ENCODE data around the gene ZNF568. TPM values are rescaled to one million over a fixed set of nuclear protein-coding genes. Genes with fewer than 3 reads are reported as not detected.

Gene ZNF568
- total RNA-seq (ENCODE audit: low replicate concordance) = 6.3 and 8.9 TPM in 2 replicates

- DNase-seq (ENCODE audit: low spot score) = peak; percentile 90
- H3K4me3 Mint-ChIP-seq = peak within 1 kb of the TSS; percentile 83
Observed at GRCh38 chr19:36915992-36916830, at the start of gene ZNF568, which contains the start of gene ZNF829. Gene ZNF568 (plus strand): TSS chr19:36916332. CDS start chr19:36922771, 6,439 bp downstream. Gene ZNF829 (minus strand): TSS chr19:36916291. CDS start chr19:36915167, 1,124 bp downstream.

DNA sequence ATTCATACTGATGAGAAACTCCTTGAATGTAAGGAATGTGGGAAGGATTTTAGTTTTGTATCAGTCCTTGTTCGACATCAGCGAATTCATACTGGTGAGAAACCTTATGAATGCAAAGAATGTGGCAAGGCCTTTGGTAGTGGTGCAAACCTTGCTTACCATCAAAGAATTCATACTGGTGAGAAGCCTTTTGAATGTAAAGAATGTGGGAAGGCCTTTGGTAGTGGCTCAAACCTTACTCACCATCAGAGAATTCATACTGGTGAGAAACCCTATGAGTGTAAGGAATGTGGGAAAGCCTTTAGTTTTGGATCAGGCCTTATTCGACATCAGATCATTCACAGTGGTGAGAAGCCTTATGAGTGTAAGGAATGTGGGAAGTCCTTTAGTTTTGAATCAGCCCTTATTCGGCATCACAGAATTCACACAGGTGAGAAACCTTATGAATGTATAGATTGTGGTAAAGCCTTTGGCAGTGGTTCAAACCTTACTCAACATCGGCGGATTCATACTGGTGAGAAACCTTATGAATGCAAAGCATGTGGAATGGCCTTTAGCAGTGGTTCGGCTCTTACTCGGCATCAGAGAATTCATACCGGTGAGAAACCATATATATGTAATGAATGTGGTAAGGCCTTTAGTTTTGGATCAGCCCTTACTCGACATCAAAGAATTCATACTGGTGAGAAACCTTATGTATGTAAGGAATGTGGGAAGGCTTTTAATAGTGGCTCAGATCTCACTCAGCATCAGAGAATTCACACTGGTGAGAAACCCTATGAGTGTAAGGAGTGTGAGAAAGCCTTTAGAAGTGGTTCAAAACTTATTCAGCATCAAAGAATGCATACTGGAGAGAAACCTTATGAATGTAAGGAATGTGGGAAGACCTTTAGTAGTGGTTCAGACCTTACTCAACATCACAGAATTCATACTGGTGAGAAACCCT, 38.9 kb upstream of the ZNF568 start:
- H3K36me3 Mint-ChIP-seq = peaks cover 57% of the 10 kb centered on the region
- no peaks in the 10 kb centered on the region for H3K4me1 Mint-ChIP-seq
- no peak overlapping the region for H3K9ac ChIP-seq
- peaks cover 53% of the 10 kb centered on the region for H3K36me3 ChIP-seq
- no peak overlapping the region for H3K27ac Mint-ChIP-seq
- TF ChIP-seq CTCF (IDR thresholded peaks at IDR 0.05) (no peak), EZH2 (IDR thresholded peaks at IDR 0.05) (no peak), EZH2phosphoT487 (IDR thresholded peaks at IDR 0.05) (no peak)
- H3K27ac ChIP-seq = no peak overlapping the region
- H3K27me3 ChIP-seq = no peaks in the 10 kb centered on the region
- no peaks in the 10 kb centered on the region for H3K79me2 ChIP-seq (ENCODE audit: low read depth)
- H3K4me2 ChIP-seq = no peak overlapping the region
- peaks cover 88% of the 10 kb centered on the region for H3K9me3 ChIP-seq (ENCODE audit: low read depth)
- H3K4me3 Mint-ChIP-seq = no peak overlapping the region
- no peak overlapping the region for H2AFZ ChIP-seq (replicated peaks)
- no peaks in the 10 kb centered on the region for H3K27me3 Mint-ChIP-seq (ENCODE audit: insufficient read depth, low read depth)
- H4K20me1 ChIP-seq (ENCODE audit: low read depth) = no peaks in the 10 kb centered on the region
- no peaks in the 10 kb centered on the region for H3F3A ChIP-seq (ENCODE audit: low read depth)
- H3K4me3 ChIP-seq = no peak overlapping the region
- H3K4me1 ChIP-seq = no peaks in the 10 kb centered on the region
- H3K9me3 Mint-ChIP-seq = peaks cover 73% of the 10 kb centered on the region
- no peak for DNase-seq (ENCODE audit: low spot score)

More at GRCh38 chr19:36915992-36916830, at the start of gene ZNF568, which contains the start of gene ZNF829:
- peak within 1 kb of the TSS; percentile 77 for H3K4me2 ChIP-seq
- H3K4me1 ChIP-seq = peaks cover 3% of the 10 kb centered on the region
- H3K27ac Mint-ChIP-seq = no peak within 1 kb of the TSS
- H3K79me2 ChIP-seq (ENCODE audit: low read depth) = peaks cover 12% of the 10 kb centered on the region
- no peaks in the 10 kb centered on the region for H3F3A ChIP-seq (ENCODE audit: low read depth)
- H3K9me3 ChIP-seq (ENCODE audit: low read depth) = peaks cover 7% of the 10 kb centered on the region
- H3K36me3 Mint-ChIP-seq = peaks cover 30% of the 10 kb centered on the region
- H3K27me3 Mint-ChIP-seq (ENCODE audit: insufficient read depth, low read depth) = peaks cover 2% of the 10 kb centered on the region
- H4K20me1 ChIP-seq (ENCODE audit: low read depth) = no peaks in the 10 kb centered on the region
- H3K36me3 ChIP-seq = peaks cover 27% of the 10 kb centered on the region
- peak within 1 kb of the TSS; percentile 44 for H3K9ac ChIP-seq
- peak within 1 kb of the TSS; percentile 80 for H2AFZ ChIP-seq (replicated peaks)
- H3K9me3 Mint-ChIP-seq = peaks cover 61% of the 10 kb centered on the region
- peak within 1 kb of the TSS; percentile 74 for H3K4me3 ChIP-seq
- H3K27ac ChIP-seq = peak within 1 kb of the TSS; percentile 54
- H3K27me3 ChIP-seq = no peaks in the 10 kb centered on the region
- TF ChIP-seq CTCF (IDR thresholded peaks at IDR 0.05) = peak; percentile 67
- no peak for TF ChIP-seq EZH2 (IDR thresholded peaks at IDR 0.05)
- H3K4me1 Mint-ChIP-seq = no peaks in the 10 kb centered on the region

- Histone ChIP-seq H3K9me3 (ENCODE audit: low read depth) (peaks cover 70% of the 10 kb centered on the region), H4K20me1 (ENCODE audit: low read depth) (no peaks in the 10 kb centered on the region), H3F3A (ENCODE audit: low read depth) (no peaks in the 10 kb centered on the region), H3K27me3 (no peaks in the 10 kb centered on the region), H3K4me3 (no peak overlapping the region), H3K9ac (no peak overlapping the region), H2AFZ (replicated peaks) (no peak overlapping the region), H3K27ac (no peak overlapping the region), H3K79me2 (ENCODE audit: low read depth) (no peaks in the 10 kb centered on the region), H3K36me3 (peaks cover 60% of the 10 kb centered on the region), H3K4me1 (no peaks in the 10 kb centered on the region), H3K4me2 (no peak overlapping the region)
- peaks cover 3% of the 10 kb centered on the region for H3K27me3 Mint-ChIP-seq (ENCODE audit: insufficient read depth, low read depth)
- H3K36me3 Mint-ChIP-seq = peaks cover 60% of the 10 kb centered on the region
- no peak for DNase-seq (ENCODE audit: low spot score)
- peaks cover 81% of the 10 kb centered on the region for H3K9me3 Mint-ChIP-seq
- H3K4me3 Mint-ChIP-seq = no peak overlapping the region
- TF ChIP-seq CTCF (IDR thresholded peaks at IDR 0.05) (no peak), EZH2 (IDR thresholded peaks at IDR 0.05) (no peak), EZH2phosphoT487 (IDR thresholded peaks at IDR 0.05) (no peak)
- no peak overlapping the region for H3K27ac Mint-ChIP-seq
- H3K4me1 Mint-ChIP-seq = no peaks in the 10 kb centered on the region
Observed at GRCh38 chr19:36891768-36892357, 24.3 kb upstream of the ZNF568 start.
